Measurements from ENCODE around the gene HJURP.

The HJURP gene

GRCh38 chr2:233831011-233831721, 23.2 kb downstream of the HJURP start:
- no peak for DNase-seq

GRCh38 chr2:233830111-233830802, 24.1 kb downstream of the HJURP start:
- no peak for DNase-seq

- no peak for DNase-seq
Measured at GRCh38 chr2:233829193-233830110, 24.9 kb downstream of the HJURP start.

GRCh38 chr2:233828546-233829192, 25.7 kb downstream of the HJURP start:
- no peak for DNase-seq

DNA sequence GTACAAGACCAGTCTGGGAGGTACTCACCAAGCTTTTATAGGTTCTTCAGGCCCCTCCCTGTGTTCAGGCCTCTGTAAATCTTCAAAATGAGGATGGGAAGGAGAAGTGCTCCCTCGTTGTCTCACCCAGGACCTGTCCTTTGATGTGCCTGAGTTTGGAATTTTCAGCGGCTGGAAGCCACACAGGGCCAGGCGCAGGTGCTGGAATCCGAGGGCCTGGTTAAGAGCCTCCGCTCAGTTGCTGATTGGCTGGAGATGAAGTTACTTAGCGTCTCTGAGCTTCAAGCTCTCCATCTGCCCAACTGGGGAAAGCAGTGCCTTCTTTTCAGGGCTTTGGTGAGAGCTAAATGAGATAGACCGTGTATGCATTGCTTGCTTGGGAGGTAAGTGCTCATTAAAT, 30.0 kb downstream of the HJURP start:
- DNase-seq: no peak

DNA sequence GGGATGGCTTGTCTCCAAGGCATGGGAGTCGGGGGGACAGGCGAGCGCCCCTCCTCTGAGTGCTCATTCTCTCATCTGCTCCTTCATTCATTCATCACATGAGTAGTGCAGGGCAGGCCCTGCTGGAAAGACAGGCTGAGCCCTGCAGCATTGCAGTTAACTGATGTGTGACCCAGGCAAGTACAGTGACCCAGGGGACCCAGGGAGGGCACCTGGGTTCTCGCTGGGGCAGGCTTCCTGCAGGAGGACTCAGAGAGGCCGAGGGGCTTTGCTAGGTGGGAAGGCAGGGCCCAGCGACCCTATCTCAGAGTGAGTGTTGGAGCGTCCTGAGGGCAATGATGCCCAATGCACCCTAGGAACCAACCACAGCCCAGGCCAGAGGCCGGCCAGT, 30.6 kb downstream of the HJURP start:
- DNase-seq: no peak

DNA sequence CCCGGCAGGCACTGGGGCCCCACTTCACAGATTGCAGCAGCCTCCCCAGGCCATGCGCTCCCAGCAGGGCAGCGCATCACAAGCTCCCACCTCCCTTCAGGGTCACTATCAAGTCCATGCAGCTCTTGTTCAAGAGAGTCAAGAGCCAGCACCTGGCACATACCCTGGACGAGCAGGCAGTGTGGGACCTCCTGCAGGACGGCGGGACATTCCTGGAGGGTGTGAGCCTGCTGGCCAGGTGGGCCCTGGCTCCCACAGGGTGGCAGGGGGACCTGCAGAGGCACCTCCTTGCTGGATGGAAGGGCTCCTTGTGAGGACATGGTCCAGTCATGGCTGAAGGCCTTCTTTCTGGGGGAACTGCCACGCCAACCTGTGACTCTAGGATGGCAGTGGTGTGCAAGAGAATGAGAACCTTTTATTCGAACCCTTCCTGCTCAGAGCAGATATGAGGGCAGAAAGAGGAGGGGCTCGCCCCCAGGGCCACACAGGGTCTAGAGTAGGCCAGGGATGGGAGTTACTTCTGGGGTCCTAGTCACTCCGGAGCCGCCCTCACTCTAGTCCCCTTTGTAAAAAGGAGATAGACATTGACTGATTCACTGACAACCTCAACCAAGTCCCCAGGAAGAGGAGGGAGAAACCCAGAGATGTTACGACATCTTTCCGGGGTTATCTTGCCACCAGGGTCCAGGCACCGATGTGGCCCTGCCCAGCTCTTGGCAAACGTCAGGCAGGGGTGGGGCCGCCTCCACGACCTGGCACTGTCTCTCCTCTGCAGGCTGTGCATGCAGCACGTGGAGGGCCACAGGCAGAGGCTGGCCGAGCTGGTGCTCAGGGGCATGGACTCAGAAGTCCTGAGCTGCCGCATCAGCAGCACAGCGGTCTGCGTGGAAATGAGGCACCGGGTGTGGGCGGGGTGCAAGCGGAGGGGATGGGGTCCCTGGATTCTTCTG, 31.3 kb downstream of the HJURP start:
- DNase-seq: no peak

- DNase-seq: no peak
Measured at GRCh38 chr2:233822101-233822771, 32.1 kb downstream of the HJURP start.

DNA sequence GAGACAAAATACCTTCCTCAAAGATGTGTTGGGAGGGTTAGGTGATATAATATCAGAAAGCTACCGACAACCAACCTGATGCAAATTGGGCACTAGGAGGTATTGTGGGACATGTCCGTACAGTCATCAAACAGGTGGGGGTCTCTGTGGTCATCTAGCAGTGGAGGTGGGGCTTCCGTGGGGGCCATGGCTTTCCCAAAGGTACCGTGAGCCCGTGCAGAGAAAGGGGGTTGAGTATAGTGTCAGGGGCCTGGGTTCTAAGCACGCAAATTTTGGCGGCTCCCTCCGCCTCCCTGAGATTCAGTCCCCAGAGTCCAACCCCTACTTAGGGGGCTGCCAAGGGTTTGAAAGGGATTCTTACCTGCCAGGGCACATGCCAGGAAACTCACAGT, 32.6 kb downstream of the HJURP start:
- no peak for DNase-seq

- no peak for DNase-seq
Measured at GRCh38 chr2:233821196-233821595, 33.1 kb downstream of the HJURP start.

GRCh38 chr2:233820774-233821105, 33.6 kb downstream of the HJURP start:
- no peak for DNase-seq

DNA sequence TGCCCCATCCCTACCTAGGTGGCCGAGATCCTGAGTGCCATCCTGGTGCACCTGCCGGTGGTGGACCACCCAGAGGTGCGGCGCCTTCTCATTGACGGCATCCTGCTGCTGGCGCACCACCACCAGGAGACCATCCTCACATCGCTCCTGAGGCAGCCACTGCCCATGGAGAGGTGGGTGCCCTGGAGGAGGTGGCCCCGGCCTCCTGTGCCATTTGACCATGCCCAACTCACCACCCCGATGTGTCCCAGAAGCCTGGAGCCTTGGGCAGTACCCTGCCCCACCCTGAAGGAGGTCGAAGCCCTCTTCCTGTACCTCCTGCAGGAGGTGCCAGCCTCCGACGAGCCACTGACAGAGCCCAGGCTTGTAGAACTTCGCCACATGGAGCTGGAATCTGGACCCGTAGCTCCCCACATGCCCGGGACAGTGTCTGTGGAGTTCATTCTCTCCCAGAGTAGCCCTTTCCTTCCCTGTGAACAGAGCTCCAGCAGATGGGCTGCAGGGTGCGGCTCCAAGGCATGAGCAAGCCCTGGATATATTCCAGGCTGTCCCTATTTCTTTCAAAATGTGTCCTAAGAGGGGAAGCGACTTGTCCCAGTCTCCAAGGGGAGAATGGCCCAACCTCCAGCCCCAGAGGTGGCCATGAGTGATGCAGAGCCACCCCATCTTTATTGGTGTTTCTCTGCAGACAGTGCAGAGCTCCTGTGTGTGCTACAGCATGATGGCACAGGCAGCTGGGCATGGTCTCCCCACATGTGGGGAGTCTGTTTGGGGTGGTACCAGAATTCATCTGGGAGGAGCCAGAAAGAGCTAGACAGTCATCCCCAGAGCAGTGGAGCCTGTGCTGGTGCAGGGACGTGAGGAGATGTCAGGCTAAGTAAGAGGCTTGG, 34.2 kb downstream of the HJURP start:
- no peak for DNase-seq

DNA sequence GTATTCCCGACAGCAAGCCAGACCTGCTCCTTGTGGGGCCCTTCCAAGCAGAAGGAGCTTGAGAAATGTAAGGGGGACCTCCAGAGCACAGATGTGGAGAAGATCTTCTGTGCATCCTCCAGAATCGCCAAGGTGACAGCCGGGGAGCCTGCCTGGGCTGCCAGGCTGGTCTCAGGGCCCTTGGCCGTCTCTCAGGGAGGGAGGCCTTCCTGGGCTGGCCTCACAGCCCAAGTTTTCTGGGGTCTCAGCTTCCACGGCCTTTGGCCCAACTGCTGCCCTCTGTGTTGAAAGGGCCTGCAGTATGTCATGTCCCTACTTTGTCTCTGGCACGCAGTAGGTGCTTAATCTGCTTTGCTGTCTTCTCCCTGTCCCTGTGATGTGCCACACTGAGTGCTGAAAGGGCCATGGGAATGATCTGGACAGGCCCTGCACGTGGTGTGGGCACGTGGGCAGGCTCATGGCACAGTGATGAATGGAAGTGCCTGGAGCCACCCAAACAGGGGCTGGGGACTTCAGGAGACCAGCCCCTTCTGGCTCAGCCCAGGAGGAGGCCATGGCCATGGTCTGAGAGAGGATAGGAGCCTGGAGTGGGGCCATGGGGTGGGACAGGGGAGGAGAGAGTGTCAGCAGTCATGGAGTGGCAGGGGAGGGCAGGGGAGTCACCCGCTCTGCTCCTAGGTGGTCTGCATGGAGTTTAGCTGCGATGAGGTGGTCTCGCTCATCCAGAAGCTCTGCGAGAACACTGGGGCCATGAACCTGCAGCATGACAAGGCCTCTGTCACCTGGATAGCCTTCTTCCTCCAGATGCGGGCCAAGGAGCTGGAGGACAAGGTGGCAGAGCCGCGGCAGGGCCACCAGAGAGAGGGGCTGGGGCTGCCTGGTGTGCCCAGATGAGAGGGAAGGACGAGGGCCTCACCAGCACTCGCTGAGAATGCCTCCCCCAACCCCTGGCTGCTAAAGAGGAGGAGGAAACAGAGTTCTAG, 35.4 kb downstream of the HJURP start:
- no peak for DNase-seq

- no peak for DNase-seq
Measured at GRCh38 chr2:233817995-233818638, 36.2 kb downstream of the HJURP start.

- no peak for DNase-seq
Measured at GRCh38 chr2:233817361-233817911, 36.9 kb downstream of the HJURP start.

DNA sequence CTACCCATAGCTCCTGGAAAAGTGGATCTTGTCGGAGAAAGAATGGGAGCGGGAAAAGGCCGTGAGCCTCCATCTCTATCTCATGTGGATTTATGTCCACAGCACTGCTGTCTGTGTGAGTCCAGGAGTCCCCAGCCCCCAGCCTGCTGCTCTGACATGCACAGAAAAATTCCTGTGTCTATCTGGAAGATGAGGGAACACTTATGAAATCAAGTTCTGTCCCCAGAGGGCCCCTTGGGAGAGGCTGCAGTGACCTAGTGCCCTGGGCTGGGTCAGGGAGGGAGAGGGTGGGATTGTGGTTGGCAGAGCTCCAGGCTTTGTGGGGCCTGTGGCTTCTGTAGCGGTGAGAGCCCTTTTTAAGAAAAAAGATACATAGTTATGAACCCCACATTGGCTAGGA, 37.6 kb downstream of the HJURP start:
- no peak for DNase-seq

GRCh38 chr2:233816334-233816733, 38.0 kb downstream of the HJURP start:
- DNase-seq: no peak
